Stimulated activated CD4-positive, alpha-beta T cell treated with anti-CD3 and anti-CD28 coated beads, Interleukin-1b, Interleukin-23, amount 100 ng/mL, for 24 hours (primary cell): ENCODE measurements around the gene MADCAM1.
A peak's percentile ranks its signal among the peaks of the same experiment; 100 is the strongest.

ENCODE experiments used
- DNase-seq, 4 experiments: peaks; one replicate each; pipeline ENCODE4 v3.0.0-alpha.2; 2020; ENCODE audit warnings: low read depth in 4 of 4, low spot score in 1 of 4

Gene MADCAM1

DNA sequence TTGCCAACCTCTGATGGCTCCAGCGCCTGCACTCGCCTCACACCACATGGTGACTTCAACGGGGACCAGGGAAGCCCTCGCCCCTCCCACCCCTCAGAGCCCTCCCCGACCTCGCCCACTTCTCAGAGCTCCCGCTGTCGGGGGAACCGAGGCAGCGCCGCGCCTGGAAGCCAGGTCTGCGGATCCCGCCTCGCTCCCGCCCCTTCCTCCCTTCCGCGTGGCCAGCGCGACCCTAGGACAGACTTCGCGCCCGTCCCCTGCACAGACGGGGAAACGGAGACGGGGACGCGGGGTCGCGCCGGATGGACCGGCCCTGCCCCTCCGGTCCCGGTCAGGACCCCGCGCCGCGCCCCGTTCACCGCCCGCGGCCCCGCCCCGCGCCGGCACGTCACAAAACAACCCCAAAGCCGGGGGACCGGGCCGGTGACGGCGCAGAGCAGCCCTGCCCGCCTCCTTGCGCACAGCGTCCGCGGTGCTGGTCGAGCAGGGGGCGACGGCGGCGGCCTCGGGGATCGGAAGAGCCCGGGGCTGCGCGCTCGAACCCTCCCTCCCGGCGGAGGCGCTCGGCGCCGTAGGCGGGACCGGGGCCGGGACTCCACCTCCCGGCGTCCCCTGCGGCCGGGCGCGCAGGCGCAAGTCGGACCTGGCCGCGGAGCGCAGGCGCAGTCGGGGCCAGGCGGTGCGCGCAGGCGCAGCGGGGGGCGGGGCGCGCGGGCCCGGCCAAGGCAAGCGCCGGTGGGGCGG lies 34.9 kb downstream of the MADCAM1 start:
- DNase-seq: peak; percentile 65 to 84 (median 72)

DNA sequence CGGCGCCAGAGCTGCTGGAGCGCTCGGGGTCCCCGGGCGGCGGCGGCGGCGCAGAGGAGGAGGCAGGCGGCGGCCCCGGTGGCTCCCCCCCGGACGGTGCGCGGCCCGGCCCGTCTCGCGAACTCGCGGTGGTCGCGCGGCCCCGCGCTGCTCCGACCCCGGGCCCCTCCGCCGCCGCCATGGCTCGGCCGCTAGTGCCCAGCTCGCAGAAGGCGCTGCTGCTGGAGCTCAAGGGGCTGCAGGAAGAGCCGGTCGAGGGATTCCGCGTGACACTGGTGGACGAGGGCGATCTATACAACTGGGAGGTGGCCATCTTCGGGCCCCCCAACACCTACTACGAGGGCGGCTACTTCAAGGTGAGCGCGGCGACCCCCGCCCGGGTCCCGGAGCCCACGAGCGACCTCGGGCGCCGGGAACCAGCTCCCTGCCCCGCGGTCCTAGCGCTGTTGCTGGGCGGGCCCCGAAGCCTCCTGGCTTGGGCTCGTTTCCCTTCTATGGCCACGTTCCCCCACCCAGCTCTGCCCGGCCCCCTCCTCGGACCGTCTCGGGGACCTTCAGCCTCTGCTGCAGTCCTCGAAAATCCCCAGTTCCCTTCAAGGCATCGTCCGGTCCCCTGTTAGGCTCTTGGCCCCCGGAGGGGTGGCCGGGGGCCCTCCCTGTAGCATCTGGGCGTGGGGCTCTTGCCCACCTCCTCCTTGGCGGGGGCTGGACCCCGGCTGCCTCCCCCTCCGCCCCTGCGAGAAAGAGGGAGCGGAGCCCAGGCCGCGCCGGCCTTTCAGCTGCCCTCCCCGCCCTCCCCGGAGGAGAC lies 35.7 kb downstream of the MADCAM1 start, which contains the start of gene CDC34:
Gene CDC34, plus strand, starts transcription at position 8 of the 808 bp plus-strand sequence. Its CDS starts 172 bp downstream, at position 180.
- DNase-seq: no peak

DNA sequence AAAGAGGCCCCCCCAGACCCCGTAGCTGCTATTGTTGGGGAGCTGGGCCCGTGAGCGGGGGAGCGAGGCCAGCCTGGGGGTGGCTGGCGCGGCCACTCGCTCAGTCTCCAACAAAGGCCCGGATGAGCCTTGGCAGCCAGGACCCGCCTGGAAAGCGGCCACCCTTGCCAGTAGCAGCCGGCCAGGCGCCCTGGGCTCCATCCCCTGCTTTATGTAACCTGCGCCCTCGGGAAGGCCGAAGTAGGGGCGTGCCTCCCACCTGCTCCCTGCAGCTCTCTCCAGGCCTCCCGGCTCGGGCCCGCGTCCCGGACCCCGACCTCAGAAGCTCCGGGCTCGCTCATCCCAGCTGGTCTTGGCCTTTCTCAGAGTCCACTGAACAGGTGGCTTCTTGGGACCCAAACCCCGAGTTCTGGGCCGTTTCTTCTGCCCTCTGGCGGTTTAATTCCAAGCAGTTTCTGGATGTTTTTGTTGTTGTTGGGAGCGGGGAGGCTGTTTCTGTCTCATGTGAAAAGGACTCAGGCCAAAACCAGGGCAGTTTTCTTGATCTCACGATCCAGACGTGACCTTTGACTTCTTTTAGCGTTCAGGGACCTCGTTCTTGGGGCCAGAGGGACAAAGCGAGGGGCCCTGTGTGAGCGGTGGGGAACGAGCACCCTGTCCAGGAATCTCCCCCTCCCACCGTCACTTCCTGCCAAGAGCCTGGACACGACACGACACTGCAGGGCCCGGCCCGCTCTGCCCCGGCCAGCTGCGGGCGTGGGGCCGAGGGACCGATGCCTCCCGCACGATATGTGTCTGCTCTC lies 36.5 kb downstream of the MADCAM1 start:
- DNase-seq: no peak

DNA sequence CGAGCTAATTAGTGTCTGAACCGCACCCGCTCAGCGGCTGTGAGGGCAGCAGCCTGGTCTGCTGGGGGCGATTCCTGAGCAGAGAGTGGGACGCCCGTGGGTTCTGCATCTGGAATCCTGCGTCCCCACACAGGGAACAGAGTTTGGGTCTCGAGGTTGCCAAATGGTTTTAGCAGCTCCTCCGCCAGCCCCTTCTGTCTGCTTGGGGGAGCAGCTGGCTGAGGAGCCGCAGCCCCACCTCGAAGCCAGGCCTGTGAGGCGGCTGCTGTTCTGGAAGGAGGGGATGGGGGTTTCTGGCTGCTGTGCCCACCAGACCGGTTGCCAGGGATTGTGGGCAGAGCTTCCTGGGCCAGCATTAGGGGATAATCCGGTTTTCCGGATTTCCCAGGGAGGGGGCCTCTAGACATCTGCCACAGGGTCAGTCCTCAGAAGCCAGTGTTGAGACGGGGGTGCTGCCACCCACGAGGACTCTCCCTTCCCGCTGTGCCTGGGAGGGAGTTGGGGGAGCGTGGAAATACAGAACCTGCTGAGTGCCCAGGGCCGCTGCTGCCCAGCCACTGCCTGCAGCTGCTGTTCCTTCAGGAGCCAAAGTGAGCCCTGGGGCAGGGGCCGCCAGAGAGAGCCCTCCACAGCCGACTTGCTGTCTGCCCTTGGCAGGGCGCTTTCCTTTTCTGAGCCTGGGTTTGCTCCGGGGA lies 37.2 kb downstream of the MADCAM1 start:
- no peak for DNase-seq

DNA sequence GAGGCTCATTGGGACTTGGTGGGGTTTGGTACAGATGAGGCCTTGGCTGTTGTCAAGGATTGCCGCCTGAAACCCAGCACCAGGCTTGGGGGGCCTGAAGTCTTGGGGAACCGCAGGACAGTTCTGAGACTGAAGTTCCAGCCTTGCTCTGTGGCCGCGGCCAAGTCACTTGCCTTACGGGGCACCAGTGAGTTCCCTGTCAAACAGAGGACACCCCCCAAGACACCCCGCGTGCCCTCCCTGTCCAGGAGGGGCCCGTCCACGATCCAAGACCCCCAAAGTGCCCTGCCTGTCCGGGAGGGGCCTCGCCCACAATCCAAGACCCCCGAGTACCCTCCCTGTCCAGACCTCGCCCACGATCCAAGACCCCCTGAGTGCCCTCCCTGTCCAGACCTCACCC lies 37.8 kb downstream of the MADCAM1 start:
- no peak for DNase-seq

DNA sequence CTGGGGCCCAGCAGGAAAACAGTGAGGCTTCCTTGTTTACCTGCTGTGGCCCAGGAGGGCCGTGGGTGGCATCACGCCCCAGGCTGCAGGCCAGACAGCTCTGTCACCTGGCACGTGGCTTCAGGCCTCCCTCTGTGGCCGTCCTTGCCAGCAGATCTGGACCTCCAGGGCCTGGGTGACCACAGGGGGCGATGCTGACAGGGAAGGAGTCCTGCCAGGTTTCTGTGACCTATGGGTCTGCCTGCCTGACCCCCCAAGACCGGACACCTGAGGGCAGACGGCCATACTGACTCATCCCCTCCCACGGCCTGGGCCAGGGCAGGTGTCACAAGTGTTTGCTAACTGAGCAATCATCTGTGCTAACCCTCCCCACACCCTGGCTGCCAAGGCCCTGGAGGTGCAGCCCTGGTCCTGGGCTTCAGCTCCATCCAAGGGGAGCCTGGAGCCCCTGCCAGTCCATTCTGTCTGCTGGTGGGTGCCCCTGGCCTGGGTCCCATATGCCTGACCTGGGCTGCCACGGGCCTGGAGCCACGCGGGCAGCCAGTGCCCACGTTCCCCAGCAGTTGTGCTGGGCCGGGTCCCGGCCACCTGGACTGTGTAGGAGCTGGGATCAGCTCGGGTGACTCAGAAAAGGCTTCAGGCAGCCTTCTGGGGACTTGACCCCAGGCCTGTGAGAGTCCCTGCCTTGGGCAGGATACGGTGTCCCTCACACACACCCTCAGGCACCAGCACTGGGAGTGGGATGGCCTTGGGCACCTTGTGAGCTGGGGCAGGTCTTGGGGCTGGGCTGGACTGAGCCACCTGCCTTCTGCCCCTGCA lies 38.9 kb downstream of the MADCAM1 start:
- DNase-seq: no peak

DNA sequence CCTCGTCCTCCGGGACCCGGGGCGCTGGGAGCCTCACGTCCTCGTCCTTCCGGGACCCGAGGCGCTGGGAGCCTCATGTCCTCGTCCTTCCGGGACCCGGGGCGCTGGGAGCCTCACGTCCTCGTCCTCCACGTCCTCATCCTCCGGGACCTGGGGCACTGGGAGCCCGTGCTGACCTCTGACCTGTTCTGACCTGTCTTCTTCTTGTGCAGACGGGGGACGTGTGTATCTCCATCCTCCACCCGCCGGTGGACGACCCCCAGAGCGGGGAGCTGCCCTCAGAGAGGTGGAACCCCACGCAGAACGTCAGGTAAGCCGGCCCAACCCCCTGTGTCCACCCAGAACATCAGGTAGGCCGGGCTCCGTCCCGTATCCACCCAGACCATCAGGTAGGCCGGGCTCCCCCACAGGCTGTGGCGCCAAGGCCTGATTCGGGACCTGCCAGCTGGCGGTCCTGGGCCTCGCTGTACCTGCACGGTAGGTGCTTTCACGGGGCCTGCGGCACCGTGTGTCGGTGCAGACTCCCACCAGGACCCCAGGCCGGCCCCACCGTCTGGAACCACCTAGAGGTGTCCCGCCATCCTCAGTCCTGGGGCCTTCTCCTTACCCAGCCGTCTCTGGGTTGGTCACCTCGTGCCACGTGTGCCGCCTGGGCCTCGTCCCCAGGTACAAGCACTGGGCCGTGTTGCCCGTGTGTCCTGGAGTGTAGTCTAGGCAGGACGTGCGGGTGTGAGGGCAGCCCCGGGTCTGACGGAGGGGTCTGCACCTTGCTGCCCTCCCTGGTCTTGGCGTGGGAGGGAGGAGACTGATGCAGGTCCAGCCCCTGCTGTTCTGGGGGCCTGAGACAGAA lies 40.0 kb downstream of the MADCAM1 start:
- no peak for DNase-seq

DNA sequence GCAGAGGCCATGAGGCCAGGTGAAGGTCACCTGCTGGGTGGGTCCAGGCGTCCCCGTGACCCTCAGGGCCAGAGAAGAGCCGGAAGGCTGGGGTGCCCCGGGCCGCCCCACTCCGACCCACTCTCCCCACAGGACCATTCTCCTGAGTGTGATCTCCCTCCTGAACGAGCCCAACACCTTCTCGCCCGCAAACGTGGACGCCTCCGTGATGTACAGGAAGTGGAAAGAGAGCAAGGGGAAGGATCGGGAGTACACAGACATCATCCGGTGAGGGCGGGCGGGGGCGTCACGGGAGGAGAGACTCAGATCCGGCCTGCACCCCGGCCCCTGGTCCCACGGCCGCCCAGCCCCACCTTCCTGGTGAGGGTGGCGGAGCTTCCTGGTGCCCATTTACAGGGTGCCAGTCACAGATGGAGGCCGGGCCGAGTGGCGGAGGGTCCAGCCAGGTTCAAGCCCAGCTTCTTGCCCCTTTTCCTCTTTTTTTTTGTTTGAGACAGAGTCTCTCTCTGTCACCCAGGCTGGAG lies 40.7 kb downstream of the MADCAM1 start:
- DNase-seq: no peak

DNA sequence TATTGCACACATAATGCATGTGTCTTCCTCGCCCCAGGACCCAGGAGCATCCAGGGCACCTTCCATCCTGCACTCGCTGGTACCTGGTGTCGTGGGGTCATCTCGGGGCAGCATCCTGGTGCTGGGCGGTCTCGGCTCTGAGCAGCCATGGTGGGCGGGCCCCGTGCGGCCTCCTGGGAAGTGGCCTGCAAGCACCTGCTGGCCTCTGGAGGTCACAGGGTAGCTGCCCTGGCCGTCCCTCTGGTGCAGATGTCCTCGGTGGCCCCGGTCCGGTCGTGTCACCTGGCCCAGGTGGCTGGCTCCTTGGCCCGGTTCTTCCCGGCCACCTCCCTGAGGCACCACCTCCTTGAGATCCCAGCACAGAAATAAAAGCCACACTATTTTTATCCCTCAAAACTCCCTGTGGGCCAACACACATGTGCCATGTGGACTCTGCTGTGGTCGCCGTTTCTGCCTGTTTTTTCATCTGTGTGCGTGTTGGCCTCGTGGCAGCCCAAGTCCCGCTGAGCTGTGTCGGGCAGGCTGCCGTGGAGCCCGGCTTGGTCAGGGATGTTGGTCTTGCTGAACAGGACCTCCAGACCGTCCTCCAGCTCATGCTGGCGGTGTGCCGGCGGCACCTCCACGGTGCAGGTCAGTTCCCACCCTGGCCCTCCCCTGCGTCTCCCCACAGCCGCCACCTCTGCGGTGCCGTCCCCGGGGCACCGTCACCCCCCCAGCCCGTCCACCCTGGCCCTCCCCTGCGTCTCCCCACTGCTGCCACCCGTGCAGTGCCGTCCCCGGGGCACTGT lies 42.5 kb downstream of the MADCAM1 start:
- DNase-seq: no peak

DNA sequence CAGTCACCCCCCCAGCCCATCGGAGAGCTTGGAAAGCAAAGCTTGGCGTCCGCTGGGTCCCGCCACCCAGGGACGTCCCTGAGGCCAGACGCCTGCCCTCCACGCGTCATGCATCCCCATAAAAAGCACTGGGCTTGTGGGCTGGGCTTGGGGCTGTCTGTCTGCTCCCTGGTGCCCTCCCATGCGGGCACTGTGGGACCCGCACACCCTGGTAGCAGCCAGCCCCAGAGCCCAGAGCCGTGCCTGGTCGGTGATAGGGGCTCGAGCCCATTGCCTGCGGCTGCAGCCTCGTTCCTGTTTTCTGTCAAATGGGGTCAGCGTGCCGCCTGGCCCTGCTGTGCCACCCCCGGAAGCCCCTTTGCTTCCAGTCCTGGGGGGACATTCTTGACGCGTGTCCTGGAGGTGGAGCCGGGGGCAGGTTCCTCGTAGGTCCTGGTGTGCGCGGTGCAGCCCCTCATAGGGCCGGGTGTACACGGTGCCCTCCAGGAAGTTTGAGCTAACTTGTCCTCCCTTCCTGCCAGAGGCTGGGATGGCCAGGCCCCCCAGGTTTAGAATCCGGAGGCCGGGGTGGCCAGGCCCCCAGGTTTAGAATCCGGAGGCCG lies 43.2 kb downstream of the MADCAM1 start:
- DNase-seq: no peak

DNA sequence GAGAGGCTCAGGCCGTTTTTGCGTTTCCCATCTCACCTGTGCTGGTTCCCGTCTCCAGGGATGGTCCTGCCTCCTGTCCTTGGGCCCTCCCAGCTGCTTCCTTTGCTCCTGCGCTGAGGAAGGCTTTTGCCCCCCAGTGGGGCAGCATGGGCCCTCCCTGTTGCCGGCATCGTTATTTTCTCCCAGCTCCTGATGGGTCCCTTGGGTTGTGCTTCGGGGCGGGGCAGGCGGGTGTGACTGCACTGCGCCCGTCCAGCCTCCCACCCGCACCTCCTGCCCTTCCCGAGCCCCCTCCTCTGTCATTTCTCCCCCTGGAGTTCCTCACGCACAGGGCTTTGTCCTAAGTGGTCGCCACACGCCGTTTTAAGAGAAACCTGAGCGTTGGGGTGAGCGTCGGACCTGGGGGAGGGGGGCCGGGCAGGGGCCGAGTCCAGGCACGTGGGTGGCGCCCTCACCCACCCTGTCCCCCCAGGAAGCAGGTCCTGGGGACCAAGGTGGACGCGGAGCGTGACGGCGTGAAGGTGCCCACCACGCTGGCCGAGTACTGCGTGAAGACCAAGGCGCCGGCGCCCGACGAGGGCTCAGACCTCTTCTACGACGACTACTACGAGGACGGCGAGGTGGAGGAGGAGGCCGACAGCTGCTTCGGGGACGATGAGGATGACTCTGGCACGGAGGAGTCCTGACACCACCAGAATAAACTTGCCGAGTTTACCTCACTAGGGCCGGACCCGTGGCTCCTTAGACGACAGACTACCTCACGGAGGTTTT lies 44.8 kb downstream of the MADCAM1 start:
- no peak for DNase-seq

DNA sequence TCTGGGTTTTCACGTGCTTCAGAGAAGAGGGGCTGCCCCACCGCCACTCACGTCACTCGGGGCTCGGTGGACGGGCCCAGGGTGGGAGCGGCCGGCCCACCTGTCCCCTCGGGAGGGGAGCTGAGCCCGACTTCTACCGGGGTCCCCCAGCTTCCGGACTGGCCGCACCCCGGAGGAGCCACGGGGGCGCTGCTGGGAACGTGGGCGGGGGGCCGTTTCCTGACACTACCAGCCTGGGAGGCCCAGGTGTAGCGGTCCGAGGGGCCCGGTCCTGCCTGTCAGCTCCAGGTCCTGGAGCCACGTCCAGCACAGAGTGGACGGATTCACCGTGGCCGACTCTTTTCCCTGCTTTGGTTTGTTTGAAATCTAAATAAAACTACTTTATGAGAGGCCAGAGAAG lies 45.4 kb downstream of the MADCAM1 start:
- no peak for DNase-seq

DNA sequence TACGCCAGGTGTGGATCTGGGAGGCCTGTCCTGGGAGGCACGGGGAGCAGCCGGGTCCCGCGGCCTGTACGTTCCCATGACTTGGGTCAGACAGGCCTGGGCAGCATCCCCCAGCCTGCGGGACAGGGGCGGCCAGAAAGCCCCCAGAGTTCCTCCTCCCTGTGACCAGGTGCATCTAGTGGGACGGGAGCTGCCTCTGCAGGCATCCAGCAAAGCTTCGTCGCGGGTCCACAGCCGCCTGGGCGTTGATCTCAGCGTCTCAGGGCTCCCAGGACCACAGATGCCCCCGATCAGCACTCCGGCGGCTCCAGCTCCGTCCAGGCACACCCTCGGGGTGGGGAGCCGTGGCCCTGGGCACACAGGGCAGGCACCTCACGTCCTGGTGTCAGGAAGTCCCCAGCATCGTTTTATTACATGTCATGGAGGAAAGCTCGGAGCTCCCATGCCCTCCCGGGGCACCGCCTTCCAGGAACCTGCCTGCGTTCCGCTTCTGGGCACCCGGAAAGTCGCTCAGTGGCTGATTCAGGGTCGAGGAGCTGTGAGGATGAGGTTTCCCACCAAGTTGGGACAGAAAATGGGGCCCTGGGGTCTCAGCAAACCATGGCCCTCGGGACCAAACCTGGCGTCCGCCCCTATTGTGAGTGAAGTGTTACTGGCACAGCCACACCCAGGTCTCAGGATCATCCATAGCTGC lies 46.0 kb downstream of the MADCAM1 start:
- no peak for DNase-seq

DNA sequence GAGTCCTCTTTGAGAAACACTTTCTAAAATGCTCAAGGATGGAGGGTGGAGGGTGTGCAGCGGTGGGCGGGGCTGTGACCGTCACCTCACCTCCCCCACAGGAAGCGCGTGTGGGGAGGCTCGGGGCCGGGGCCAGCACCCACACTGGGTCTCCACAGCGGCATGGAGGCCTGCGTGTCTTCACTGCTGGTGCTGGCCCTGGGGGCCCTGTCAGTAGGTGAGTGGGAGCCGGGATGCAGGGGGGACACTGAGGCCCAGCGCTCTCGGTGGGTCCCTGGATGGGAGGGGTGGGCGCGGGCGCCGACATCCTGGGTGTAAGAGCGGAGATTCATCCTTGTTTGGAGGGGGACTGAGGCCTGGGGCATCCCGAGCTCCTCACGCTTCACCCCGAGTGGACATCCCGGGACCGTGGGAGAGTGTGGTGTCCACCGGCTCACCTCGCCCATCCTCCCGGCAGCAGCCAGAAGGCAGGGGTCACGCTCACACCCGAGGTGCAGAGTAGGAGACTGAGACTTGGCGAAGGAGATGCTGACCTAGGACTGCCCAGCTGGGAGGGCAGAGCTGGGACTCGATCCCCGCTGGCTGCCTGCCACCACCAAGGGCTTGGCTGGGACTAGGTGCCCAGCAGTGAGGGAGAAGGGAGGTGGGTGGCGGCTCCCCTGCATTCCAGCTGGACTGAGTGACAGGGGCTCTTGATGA lies 47.8 kb downstream of the MADCAM1 start, which contains the start of gene GZMM:
Gene GZMM, plus strand, starts transcription at position 144 of the 699 bp plus-strand sequence. Its CDS starts 19 bp downstream, at position 163.
- DNase-seq: peak in 3 of 4 experiments; percentile 42 to 61 (median 56)

DNA sequence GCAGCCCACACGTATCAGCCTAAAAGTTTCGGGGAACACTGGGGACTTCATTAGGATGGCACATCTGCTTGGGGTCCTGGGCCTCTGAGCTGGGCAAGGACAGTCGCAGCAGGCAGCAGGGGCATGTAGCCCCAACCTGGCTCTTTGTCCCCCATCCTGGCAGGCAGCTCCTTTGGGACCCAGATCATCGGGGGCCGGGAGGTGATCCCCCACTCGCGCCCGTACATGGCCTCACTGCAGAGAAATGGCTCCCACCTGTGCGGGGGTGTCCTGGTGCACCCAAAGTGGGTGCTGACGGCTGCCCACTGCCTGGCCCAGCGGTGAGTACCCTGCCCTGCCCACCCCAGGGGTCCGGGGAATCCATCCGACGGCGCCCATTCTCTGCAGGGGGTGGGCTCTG lies 50.8 kb downstream of the MADCAM1 start:
- no peak for DNase-seq
